GM12878 (cell line): Measurements from ENCODE around the gene TBCD.

ENCODE experiments used
- ATF7 ChIP-seq: fragments of 450-650 bp; IDR thresholded peaks from 2 replicates; pipeline ENCODE4 v1.6.1; 2016; ENCODE audit warnings: low read depth, mild to moderate bottlenecking
- ETV6 ChIP-seq, 2 experiments: fragments of 450-650 bp in 1 of 2; IDR thresholded peaks in 1 of 2; conservative IDR thresholded peaks in 1 of 2; 2 replicates each; pipeline ENCODE4 v1.6.1; 2014; ENCODE audit warnings: antibody characterized with exemption in 1 of 2, borderline replicate concordance in 1 of 2, low read depth in 1 of 2, mild to moderate bottlenecking in 1 of 2, moderate library complexity in 1 of 2
- NR2C2 ChIP-seq: IDR thresholded peaks from 2 replicates; pipeline ENCODE4 v1.6.1; 2011; ENCODE audit warnings: borderline replicate concordance, low read depth; ENCODE audit not compliant: control insufficient read depth, insufficient read length
- RFX5 ChIP-seq: IDR thresholded peaks from 2 replicates; pipeline ENCODE4 v1.6.1; 2011; ENCODE audit warnings: low read depth, low read length, improper control_type of control experiment
- TCF12 ChIP-seq: IDR thresholded peaks from 2 replicates; pipeline ENCODE4 v1.6.1; 2011; ENCODE audit warnings: low read depth, mild to moderate bottlenecking, low read length
- ZNF274 ChIP-seq: IDR thresholded peaks from one replicate; pipeline ENCODE4 v1.8.0; 2011; ENCODE audit not compliant: insufficient read length, insufficient read depth
- TF ChIP-seq, protein P1 (sequence below), 3 experiments: IDR thresholded peaks in 2 of 3; conservative IDR thresholded peaks in 1 of 3; 2 replicates each; pipeline ENCODE4 v1.5.1; 2011; ENCODE audit warnings: low read depth in 3 of 3, low read length in 3 of 3, mild to moderate bottlenecking in 3 of 3, control low read depth in 2 of 3, moderate library complexity in 2 of 3, inconsistent platforms in 1 of 3, mixed read lengths in 1 of 3; ENCODE audit not compliant: control insufficient read depth in 2 of 3, insufficient read depth in 1 of 3; ENCODE audit errors: extremely low read depth in 1 of 3
- TF ChIP-seq, protein P2 (sequence below): fragments of 450-650 bp; formaldehyde crosslinking; IDR thresholded peaks from 2 replicates; pipeline ENCODE4 v1.4.0; 2020; ENCODE audit warnings: mild to moderate bottlenecking, moderate library complexity

DNA sequence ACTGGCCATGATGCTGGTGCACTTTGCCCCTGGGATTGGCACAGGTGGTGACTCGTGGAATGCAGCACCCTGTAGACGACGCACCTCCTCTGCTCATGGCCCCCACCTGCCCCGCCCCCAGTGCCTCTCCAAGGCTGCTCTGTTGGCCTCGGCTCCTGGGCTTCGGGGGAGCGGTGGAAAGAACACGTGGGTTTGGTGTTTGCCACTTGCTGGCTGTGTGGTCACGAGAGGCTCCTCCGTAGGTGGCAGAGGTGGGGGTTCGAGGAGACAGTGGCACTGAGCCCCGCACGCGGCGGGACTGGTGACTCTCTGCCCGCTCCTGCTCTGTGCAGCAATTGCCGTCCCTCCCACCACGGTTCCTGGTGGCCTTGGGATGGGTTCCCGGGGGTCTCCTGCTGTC lies 170.8 kb downstream of the TBCD start:
- no peak for TF ChIP-seq RFX5
- TF ChIP-seq, protein P1, sequence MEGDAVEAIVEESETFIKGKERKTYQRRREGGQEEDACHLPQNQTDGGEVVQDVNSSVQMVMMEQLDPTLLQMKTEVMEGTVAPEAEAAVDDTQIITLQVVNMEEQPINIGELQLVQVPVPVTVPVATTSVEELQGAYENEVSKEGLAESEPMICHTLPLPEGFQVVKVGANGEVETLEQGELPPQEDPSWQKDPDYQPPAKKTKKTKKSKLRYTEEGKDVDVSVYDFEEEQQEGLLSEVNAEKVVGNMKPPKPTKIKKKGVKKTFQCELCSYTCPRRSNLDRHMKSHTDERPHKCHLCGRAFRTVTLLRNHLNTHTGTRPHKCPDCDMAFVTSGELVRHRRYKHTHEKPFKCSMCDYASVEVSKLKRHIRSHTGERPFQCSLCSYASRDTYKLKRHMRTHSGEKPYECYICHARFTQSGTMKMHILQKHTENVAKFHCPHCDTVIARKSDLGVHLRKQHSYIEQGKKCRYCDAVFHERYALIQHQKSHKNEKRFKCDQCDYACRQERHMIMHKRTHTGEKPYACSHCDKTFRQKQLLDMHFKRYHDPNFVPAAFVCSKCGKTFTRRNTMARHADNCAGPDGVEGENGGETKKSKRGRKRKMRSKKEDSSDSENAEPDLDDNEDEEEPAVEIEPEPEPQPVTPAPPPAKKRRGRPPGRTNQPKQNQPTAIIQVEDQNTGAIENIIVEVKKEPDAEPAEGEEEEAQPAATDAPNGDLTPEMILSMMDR (IDR thresholded peaks at IDR 0.05 in 2 of 3, conservative IDR thresholded peaks at IDR 0.05 in 1 of 3; ENCODE audit: control insufficient read depth in 2 of 3, extremely low read depth in 1 of 3, insufficient read depth in 1 of 3, low read depth in 3 of 3, low read length in 3 of 3) = no peak
- no peak for TF ChIP-seq TCF12
- TF ChIP-seq ETV6 (conservative IDR thresholded peaks at IDR 0.05 in 1 of 2, IDR thresholded peaks at IDR 0.05 in 1 of 2; ENCODE audit: borderline replicate concordance in 1 of 2, low read depth in 1 of 2) = no peak
- TF ChIP-seq, protein P2, sequence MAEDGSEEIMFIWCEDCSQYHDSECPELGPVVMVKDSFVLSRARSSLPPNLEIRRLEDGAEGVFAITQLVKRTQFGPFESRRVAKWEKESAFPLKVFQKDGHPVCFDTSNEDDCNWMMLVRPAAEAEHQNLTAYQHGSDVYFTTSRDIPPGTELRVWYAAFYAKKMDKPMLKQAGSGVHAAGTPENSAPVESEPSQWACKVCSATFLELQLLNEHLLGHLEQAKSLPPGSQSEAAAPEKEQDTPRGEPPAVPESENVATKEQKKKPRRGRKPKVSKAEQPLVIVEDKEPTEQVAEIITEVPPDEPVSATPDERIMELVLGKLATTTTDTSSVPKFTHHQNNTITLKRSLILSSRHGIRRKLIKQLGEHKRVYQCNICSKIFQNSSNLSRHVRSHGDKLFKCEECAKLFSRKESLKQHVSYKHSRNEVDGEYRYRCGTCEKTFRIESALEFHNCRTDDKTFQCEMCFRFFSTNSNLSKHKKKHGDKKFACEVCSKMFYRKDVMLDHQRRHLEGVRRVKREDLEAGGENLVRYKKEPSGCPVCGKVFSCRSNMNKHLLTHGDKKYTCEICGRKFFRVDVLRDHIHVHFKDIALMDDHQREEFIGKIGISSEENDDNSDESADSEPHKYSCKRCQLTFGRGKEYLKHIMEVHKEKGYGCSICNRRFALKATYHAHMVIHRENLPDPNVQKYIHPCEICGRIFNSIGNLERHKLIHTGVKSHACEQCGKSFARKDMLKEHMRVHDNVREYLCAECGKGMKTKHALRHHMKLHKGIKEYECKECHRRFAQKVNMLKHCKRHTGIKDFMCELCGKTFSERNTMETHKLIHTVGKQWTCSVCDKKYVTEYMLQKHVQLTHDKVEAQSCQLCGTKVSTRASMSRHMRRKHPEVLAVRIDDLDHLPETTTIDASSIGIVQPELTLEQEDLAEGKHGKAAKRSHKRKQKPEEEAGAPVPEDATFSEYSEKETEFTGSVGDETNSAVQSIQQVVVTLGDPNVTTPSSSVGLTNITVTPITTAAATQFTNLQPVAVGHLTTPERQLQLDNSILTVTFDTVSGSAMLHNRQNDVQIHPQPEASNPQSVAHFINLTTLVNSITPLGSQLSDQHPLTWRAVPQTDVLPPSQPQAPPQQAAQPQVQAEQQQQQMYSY (CRISPR knock-in tag) = no peak
- no peak for TF ChIP-seq ATF7
- no peak for TF ChIP-seq NR2C2
- TF ChIP-seq ZNF274 = no peak
